B cell (primary cell): Measurements from ENCODE around the gene HSP90AB1.

ENCODE experiments used
- CTCF ChIP-seq: fragments of 200-600 bp; IDR thresholded peaks from one replicate; pipeline ENCODE4 v1.8.0; 2022; ENCODE audit warnings: antibody characterized with exemption, mild to moderate bottlenecking
- EZH2 ChIP-seq: IDR thresholded peaks from 2 replicates; pipeline ENCODE4 v1.6.1; 2012; ENCODE audit warnings: borderline replicate concordance, low read depth, mild to moderate bottlenecking, moderate library complexity, low read length; ENCODE audit not compliant: insufficient read depth, poor library complexity, severe bottlenecking

GRCh38 chr6:44260011-44260410 is 13.1 kb downstream of the HSP90AB1 start:
- TF ChIP-seq CTCF (no peak), EZH2 (no peak)
